Measurements from ENCODE around the gene MAP1B.

- TF ChIP-seq, protein P1, sequence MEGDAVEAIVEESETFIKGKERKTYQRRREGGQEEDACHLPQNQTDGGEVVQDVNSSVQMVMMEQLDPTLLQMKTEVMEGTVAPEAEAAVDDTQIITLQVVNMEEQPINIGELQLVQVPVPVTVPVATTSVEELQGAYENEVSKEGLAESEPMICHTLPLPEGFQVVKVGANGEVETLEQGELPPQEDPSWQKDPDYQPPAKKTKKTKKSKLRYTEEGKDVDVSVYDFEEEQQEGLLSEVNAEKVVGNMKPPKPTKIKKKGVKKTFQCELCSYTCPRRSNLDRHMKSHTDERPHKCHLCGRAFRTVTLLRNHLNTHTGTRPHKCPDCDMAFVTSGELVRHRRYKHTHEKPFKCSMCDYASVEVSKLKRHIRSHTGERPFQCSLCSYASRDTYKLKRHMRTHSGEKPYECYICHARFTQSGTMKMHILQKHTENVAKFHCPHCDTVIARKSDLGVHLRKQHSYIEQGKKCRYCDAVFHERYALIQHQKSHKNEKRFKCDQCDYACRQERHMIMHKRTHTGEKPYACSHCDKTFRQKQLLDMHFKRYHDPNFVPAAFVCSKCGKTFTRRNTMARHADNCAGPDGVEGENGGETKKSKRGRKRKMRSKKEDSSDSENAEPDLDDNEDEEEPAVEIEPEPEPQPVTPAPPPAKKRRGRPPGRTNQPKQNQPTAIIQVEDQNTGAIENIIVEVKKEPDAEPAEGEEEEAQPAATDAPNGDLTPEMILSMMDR (IDR thresholded peaks at IDR 0.05; ENCODE audit: low read length), result no peak
- TF ChIP-seq EZH2 (optimal IDR thresholded peaks at IDR 0.05; ENCODE audit: low read depth, low read length) (no peak), EZH2phosphoT487 (IDR thresholded peaks at IDR 0.05; ENCODE audit: low read length) (no peak)
Measured at GRCh38 chr5:72234868-72235267, 127.6 kb downstream of the MAP1B start.

Measured in MM.1S (cell line).